HG03457 (cell line): ENCODE measurements around the gene CSNK1G1.

Source experiments
- ATAC-seq: cut with Tn5 transposase; IDR thresholded peaks from one replicate; pipeline ENCODE4 v1.9.1; 2021; ENCODE audit warnings: moderate number of reproducible peaks; ENCODE audit not compliant: unreplicated experiment

CSNK1G1 gene

GRCh38 chr15:64205202-64205601, 150.8 kb downstream of the CSNK1G1 start:
- no peak for ATAC-seq

- ATAC-seq: no peak
Measured at GRCh38 chr15:64197425-64197824, 158.5 kb downstream of the CSNK1G1 start.

GRCh38 chr15:64193971-64194370, 162.0 kb downstream of the CSNK1G1 start:
- no peak for ATAC-seq

GRCh38 chr15:64191971-64192830, 163.8 kb downstream of the CSNK1G1 start:
- ATAC-seq: no peak

- ATAC-seq: no peak
Measured at GRCh38 chr15:64187396-64188191, 168.4 kb downstream of the CSNK1G1 start.

- ATAC-seq: no peak
Measured at GRCh38 chr15:64185146-64185911, 170.6 kb downstream of the CSNK1G1 start.

GRCh38 chr15:64182859-64183370, 173.1 kb downstream of the CSNK1G1 start:
- ATAC-seq: no peak

- ATAC-seq: no peak
Measured at GRCh38 chr15:64180235-64180824, 175.6 kb downstream of the CSNK1G1 start.

GRCh38 chr15:64166102-64166890, 189.7 kb downstream of the CSNK1G1 start:
- ATAC-seq: no peak

- no peak for ATAC-seq
Measured at GRCh38 chr15:64164436-64164835, 191.5 kb downstream of the CSNK1G1 start.

GRCh38 chr15:64163659-64164362, 192.2 kb downstream of the CSNK1G1 start:
- no peak for ATAC-seq

GRCh38 chr15:64162869-64163658, 192.9 kb downstream of the CSNK1G1 start, which contains the start of gene PPIB:
Gene PPIB, minus strand, starts transcription at chr15:64163022. Its CDS starts 36 bp downstream, at chr15:64162986.
- peak; percentile 77 for ATAC-seq

GRCh38 chr15:64162478-64162868, 193.5 kb downstream of the CSNK1G1 start:
- peak; percentile 7 for ATAC-seq

- no peak for ATAC-seq
Measured at GRCh38 chr15:64161688-64162477, 194.1 kb downstream of the CSNK1G1 start.

- ATAC-seq: no peak
Measured at GRCh38 chr15:64158363-64159134, 197.4 kb downstream of the CSNK1G1 start.

- ATAC-seq: no peak
Measured at GRCh38 chr15:64157599-64158125, 198.3 kb downstream of the CSNK1G1 start.
